Measurements from ENCODE around the gene EIF6. TPM values are rescaled to one million over a fixed set of nuclear protein-coding genes. Genes with fewer than 3 reads are reported as not detected.

Gene EIF6
- polyA plus RNA-seq, 1 experiment: 133 TPM

DNA sequence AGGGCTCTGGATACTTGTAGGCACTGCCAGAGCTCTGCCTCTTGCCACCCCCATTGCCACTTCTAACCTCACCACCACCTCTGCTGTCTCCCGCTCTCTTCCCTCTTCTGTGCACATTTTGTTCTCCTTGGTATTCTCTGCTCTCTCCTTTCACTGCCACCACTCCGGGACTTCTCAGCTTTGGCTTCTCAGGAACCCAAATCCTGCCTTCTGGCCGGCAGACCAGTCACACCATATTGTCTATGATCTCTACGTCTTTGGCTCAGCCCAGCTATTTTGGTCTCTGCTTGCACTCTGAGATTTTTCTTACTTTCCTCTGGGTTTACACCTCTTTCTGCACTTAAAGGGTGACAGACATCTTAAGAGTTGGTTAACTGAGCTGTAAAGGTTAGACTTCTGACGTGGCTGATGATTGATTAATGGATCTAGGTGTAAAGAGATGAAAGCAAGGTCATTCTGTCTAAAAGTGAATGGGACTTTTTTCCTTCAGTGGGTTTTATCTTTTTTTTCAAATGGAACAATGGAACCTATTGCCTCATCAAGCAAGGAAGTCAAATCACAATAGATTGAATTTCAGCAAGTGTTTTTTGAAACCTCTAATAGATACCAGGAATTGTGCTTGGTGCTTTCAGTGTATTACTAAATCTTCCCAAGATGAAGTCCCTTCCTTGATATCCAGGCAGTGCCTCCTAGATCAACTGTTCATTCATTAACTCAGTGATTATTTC, 44.3 kb downstream of the EIF6 start:
- ChIA-PET CTCF (interaction anchor here (0.6 to 1.1 kb wide), 2 partner anchors 23 to 95 kb away, joined by 3 to 12 read pairs; no protein-coding TSS in a partner anchor), POLR2A (no interaction called here)
- Histone ChIP-seq H3K4me3 (ENCODE audit: low read depth, low read length) (no peak overlapping the region), H3K27me3 (ENCODE audit: control insufficient read depth, insufficient read depth, low read length) (peaks cover 13% of the 10 kb centered on the region), H3K27ac (ENCODE audit: low read depth, low read length) (no peak overlapping the region), H3K9me3 (ENCODE audit: control insufficient read depth, insufficient read depth, low read length) (peaks cover 5% of the 10 kb centered on the region; the same call in 1 of the 2 replicates)
- TF ChIP-seq, protein P1, sequence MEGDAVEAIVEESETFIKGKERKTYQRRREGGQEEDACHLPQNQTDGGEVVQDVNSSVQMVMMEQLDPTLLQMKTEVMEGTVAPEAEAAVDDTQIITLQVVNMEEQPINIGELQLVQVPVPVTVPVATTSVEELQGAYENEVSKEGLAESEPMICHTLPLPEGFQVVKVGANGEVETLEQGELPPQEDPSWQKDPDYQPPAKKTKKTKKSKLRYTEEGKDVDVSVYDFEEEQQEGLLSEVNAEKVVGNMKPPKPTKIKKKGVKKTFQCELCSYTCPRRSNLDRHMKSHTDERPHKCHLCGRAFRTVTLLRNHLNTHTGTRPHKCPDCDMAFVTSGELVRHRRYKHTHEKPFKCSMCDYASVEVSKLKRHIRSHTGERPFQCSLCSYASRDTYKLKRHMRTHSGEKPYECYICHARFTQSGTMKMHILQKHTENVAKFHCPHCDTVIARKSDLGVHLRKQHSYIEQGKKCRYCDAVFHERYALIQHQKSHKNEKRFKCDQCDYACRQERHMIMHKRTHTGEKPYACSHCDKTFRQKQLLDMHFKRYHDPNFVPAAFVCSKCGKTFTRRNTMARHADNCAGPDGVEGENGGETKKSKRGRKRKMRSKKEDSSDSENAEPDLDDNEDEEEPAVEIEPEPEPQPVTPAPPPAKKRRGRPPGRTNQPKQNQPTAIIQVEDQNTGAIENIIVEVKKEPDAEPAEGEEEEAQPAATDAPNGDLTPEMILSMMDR (IDR thresholded peaks at IDR 0.05; ENCODE audit: low read depth, low read length): no peak
- no peak for DNase-seq (ENCODE audit: low read depth, low spot score)

DNA sequence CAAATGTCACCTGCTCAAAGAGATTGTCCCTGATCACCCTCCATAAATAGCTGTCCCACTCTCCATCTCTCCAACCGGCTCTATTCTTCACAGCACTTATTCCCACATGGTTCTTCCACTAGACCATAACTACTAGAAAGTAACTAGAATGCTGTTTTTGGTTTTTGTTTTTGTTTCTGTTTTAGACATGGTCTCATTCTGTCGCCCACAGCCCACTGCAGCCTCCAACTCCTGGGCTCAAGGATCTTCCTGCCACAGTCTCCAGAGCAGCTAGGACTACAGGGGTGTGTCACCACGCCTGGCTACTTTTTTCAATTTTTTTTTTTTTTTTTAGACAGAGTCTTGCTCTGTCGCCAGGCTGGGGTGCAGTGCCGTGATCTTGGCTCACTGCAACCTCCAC, 45.8 kb downstream of the EIF6 start:
- Histone ChIP-seq H3K27me3 (ENCODE audit: control insufficient read depth, insufficient read depth, low read length) (peaks cover 11% of the 10 kb centered on the region), H3K4me3 (ENCODE audit: low read depth, low read length) (no peak overlapping the region), H3K27ac (ENCODE audit: low read depth, low read length) (no peak overlapping the region), H3K9me3 (ENCODE audit: control insufficient read depth, insufficient read depth, low read length) (peaks cover 5% of the 10 kb centered on the region; the same call in 1 of the 2 replicates)
- TF ChIP-seq, protein P1 (IDR thresholded peaks at IDR 0.05; ENCODE audit: low read depth, low read length): no peak
- DNase-seq (ENCODE audit: low read depth, low spot score): no peak
- POLR2A ChIA-PET: no interaction called here
- CTCF ChIA-PET: no interaction called here

DNA sequence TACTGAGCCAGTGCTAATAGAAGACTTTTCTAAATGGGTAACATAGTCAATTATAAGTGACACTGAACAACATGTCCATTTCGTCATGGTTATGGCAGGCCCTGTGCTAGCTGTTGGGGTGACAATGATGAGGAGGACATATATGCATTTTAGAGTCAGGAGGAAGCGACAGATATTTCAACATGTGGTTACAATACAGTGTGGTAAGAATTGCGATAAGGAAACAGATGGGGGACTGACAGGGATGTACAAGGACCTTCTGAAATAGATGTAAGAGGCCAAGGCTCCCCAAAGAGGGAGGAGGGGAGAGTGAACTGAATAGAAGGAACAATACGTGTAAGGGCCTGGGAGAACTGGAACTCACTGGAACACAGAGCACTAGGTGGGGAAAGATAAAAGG, 46.4 kb downstream of the EIF6 start:
- TF ChIP-seq, protein P1 (IDR thresholded peaks at IDR 0.05; ENCODE audit: low read depth, low read length): no peak
- POLR2A ChIA-PET: no interaction called here
- Histone ChIP-seq H3K4me3 (ENCODE audit: low read depth, low read length) (no peak overlapping the region), H3K27ac (ENCODE audit: low read depth, low read length) (no peak overlapping the region), H3K9me3 (ENCODE audit: control insufficient read depth, insufficient read depth, low read length) (peaks cover 5% of the 10 kb centered on the region; the same call in 1 of the 2 replicates), H3K27me3 (ENCODE audit: control insufficient read depth, insufficient read depth, low read length) (peaks cover 8% of the 10 kb centered on the region)
- DNase-seq (ENCODE audit: low read depth, low spot score): no peak
- CTCF ChIA-PET: interaction anchor here (0.9 kb wide), 1 partner anchor 11 kb away, joined by 3 read pairs; no protein-coding TSS in a partner anchor

DNA sequence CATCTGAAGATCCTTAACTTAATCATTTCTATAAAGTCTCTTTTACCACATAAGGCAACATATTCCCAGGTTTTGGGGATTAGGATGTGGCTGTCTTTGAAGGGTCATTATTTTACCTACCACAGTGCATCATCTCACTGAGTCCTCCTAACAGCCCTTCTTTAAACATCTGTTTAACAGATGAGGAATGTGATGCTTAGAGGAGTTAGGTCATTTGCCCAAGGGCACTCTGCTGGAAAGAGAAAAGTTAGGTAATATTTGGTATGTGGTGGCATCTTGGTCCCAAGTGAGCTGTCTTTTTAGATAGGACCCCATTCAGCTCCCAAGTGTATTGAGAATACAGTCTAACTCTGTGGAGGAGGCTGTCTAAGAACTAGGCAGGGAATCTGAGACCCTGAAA, 47.1 kb downstream of the EIF6 start:
- H3K27ac ChIP-seq (ENCODE audit: low read depth, low read length): no peak overlapping the region
- POLR2A ChIA-PET: no interaction called here
- peaks cover 5% of the 10 kb centered on the region; the same call in 1 of the 2 replicates for H3K9me3 ChIP-seq (ENCODE audit: control insufficient read depth, insufficient read depth, low read length)
- DNase-seq (ENCODE audit: low read depth, low spot score): no peak
- TF ChIP-seq, protein P1 (IDR thresholded peaks at IDR 0.05; ENCODE audit: low read depth, low read length): no peak
- CTCF ChIA-PET: interaction anchor here (0.9 kb wide), 1 partner anchor 10 kb away, joined by 3 read pairs; no protein-coding TSS in a partner anchor
- peaks cover 8% of the 10 kb centered on the region for H3K27me3 ChIP-seq (ENCODE audit: control insufficient read depth, insufficient read depth, low read length)
- no peak overlapping the region for H3K4me3 ChIP-seq (ENCODE audit: low read depth, low read length)

DNA sequence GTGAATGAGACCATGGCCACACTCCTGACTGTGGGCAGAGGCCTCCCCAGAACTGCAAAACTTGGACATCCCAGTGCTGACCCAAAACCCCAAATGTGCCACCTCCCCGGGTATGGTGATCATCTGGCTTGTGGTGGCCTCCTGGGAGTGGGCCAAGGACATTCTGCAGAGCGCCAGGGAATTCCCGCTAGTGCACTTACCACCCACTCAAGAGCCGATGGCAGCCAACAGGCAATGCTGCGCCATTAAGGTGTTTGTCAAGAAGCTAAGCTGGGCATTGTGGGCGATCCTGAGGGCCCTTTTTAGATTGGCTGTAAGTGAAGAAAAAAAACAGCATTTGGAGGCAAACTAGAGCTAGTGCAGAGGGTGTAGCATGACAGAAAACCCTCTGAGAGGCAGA, 48.7 kb downstream of the EIF6 start:
- Histone ChIP-seq H3K27ac (ENCODE audit: low read depth, low read length) (no peak overlapping the region), H3K4me3 (ENCODE audit: low read depth, low read length) (no peak overlapping the region), H3K27me3 (ENCODE audit: control insufficient read depth, insufficient read depth, low read length) (peaks cover 8% of the 10 kb centered on the region), H3K9me3 (ENCODE audit: control insufficient read depth, insufficient read depth, low read length) (peaks cover 5% of the 10 kb centered on the region; the same call in 1 of the 2 replicates)
- DNase-seq (ENCODE audit: low read depth, low spot score): no peak
- POLR2A ChIA-PET: no interaction called here
- TF ChIP-seq, protein P1 (IDR thresholded peaks at IDR 0.05; ENCODE audit: low read depth, low read length): no peak
- CTCF ChIA-PET: no interaction called here
